Cardiac fibroblast (primary cell): ENCODE data around the gene ARCN1.

Source experiments
- DNase-seq, 2 donors: peaks; one replicate each; pipeline versions ENCODE4 v3.0.0 to v3.0.0-alpha.2; 2010; ENCODE audit warnings: low read depth in 2 of 2
- H3K4me3 ChIP-seq, 2 donors: replicated peaks in 1 of 2; 1 replicate in 1 of 2; 2 replicates in 1 of 2; pipeline ENCODE4 v1.5.1; 2011; ENCODE audit warnings: low read depth in 2 of 2, low read length in 2 of 2, mild to moderate bottlenecking in 2 of 2, moderate library complexity in 1 of 2
- TF ChIP-seq, protein P1 (sequence below): IDR thresholded peaks from one replicate; pipeline ENCODE4 v1.5.1; 2011; ENCODE audit warnings: low read depth, mild to moderate bottlenecking, low read length, inconsistent platforms

ARCN1 gene

DNA sequence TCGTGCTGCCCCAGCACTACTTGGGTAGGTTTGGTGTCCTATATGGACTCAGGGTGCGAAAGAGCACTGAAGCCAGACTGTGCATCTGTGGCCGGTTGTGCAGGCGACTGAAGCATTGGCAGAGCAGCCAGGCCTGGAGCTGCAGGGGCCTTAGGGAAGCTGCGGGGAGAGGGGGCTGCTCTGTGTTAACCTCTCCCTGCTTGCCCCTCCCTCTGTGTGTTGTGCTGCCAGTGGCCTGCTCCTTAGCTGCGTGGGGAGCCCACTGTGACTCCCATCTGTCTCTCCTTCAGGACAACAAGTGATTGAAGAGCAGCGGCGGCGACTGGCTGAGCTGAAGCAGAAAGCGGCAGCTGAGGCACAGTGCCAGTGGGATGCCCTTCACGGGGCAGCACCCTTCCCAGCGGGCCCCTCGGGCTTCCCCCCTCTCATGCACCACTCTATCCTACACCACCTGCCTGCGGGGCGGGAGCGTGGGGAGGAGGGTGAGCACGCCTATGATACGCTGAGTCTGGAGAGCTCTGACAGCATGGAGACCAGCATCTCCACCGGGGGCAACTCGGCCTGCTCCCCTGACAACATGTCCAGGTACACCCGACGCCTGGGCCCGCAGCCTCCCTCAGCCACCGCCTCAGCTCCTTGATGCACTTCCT is 73.0 kb downstream of the ARCN1 start:
- TF ChIP-seq, protein P1, sequence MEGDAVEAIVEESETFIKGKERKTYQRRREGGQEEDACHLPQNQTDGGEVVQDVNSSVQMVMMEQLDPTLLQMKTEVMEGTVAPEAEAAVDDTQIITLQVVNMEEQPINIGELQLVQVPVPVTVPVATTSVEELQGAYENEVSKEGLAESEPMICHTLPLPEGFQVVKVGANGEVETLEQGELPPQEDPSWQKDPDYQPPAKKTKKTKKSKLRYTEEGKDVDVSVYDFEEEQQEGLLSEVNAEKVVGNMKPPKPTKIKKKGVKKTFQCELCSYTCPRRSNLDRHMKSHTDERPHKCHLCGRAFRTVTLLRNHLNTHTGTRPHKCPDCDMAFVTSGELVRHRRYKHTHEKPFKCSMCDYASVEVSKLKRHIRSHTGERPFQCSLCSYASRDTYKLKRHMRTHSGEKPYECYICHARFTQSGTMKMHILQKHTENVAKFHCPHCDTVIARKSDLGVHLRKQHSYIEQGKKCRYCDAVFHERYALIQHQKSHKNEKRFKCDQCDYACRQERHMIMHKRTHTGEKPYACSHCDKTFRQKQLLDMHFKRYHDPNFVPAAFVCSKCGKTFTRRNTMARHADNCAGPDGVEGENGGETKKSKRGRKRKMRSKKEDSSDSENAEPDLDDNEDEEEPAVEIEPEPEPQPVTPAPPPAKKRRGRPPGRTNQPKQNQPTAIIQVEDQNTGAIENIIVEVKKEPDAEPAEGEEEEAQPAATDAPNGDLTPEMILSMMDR, result no peak
- H3K4me3 ChIP-seq, result no peak overlapping the region
- no peak for DNase-seq

DNA sequence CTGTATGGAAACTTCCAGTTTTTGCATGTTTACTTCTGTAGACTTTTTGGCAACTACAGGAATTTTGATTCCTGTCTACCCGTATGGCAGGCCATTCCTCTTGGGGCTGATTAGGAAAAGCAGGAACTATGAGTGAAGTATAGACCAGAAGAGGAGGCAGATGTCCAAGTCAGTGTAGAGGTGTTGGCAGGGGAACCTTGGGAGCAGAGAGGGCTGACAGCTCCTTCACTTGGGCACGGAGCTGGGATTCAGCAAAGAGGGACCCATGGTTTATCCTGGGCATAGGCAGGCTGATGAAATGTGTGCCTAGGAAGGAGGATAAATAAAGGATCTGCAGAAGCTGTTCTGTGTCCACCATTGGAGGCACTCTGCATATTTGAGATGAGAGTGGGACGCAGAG is 74.2 kb downstream of the ARCN1 start:
- no peak overlapping the region for H3K4me3 ChIP-seq
- peak in 1 of 2 donors; percentile 61 for DNase-seq
- TF ChIP-seq, protein P1, result no peak

DNA sequence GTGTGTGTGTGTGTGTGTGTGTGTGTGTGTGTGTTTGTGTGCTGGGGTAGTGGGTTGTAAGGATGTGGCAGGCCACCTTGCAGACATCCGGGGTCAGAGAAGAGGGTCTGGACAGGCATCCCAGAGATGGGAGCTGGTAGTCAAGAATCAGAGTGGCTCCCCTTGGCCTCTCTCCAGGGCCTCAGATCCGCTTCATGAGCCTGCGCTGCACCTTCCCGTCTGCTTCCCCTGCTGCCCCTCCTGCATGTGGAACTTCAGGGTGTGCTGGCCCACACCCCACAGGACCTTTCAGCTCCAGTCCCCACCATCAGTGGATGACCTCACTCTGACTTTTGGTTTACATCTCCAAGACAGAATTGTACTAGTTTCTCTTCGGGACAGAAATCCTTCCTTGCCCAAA is 76.1 kb downstream of the ARCN1 start:
- TF ChIP-seq, protein P1, result no peak
- DNase-seq, result no peak
- H3K4me3 ChIP-seq, result no peak overlapping the region

DNA sequence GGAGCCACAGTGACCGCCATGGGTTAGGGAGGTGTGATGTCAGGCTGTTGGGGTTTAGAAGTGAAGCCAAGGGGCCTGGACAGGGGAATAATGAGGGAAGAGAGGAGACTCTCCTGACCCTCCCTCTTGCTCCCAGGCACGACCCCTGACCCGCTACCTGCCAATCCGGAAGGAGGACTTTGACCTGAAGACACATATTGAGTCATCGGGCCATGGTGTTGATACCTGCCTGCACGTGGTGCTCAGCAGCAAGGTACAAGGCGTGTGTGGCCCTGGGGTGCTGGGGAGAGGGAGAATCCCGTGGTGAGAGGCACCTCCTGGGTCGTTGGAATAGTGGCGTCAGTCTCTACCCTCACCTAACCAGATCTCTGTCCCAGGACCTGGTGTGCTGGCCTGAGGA is 77.7 kb downstream of the ARCN1 start:
- no peak for DNase-seq
- H3K4me3 ChIP-seq, result no peak overlapping the region
- TF ChIP-seq, protein P1, result no peak

DNA sequence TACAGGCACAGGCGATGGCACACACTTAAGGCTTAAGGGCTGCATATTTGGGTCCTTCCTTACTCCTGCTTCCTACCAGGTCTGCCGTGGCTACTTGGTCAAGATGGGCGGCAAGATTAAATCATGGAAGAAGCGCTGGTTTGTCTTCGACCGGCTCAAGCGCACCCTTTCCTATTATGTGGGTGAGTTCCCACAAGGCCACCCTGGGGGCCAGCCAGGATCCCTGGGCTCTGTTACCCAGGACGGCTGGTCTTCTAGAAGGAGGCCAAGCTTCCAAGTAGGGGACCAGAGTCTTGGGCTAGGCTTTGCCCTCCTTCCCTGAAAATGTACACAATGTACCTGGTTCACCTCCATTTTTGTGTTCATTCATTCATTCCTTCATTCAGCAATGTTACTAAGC is 78.2 kb downstream of the ARCN1 start:
- no peak overlapping the region for H3K4me3 ChIP-seq
- DNase-seq, result no peak
- TF ChIP-seq, protein P1, result no peak

DNA sequence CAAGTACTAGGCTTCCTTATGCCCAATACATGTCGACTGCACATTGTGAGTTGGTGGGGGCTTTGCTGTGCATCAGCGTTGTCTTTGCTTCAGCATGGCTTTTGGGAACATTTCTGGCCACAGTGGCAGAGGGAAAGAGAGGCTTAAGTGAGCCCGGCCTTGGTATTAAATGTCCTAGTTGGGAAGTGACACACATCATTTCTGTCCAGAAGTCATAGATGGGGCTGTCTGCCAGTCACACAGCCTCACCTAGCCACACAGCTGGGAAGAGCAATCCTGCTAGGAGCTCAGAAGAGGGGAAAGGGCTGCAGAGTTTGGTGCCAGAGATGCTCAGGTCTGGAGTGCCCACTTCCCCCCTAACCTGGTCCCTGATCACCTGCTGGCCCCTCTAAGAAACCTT is 79.6 kb downstream of the ARCN1 start:
- TF ChIP-seq, protein P1, result no peak
- no peak overlapping the region for H3K4me3 ChIP-seq
- DNase-seq, result no peak
